ENCODE data around the gene DMXL1.

GRCh38 chr5:119095611-119096010 is 24.7 kb downstream of the DMXL1 start:
- TF ChIP-seq CTCF (IDR thresholded peaks at IDR 0.05) (no peak), POLR2A (IDR thresholded peaks at IDR 0.05) (no peak)

All from heart left ventricle (tissue), 13 donors.